DOHH2 (cell line): ENCODE measurements around the gene BRINP1.

Experiments used
- H3F3A ChIP-seq: fragments of 200-600 bp; sonication (generic), shearing (Covaris generic); 2 replicates; pipeline ENCODE4 v1.6.0; 2016; ENCODE audit warnings: antibody characterized with exemption, mild to moderate bottlenecking; ENCODE audit not compliant: control insufficient read depth, insufficient read depth
- H3K27ac ChIP-seq: fragments of 200-600 bp; sonication (generic); 2 replicates; pipeline ENCODE4 v1.5.1; 2014; ENCODE audit warnings: low read depth, mild to moderate bottlenecking, low read length, moderate library complexity
- H3K27me3 ChIP-seq: fragments of 200-600 bp; sonication (generic); 2 replicates; pipeline ENCODE4 v1.6.1; 2014; ENCODE audit warnings: mild to moderate bottlenecking, low read length, mixed read lengths; ENCODE audit not compliant: control insufficient read depth
- H3K36me3 ChIP-seq: fragments of 200-600 bp; sonication (generic); 2 replicates; pipeline ENCODE4 v1.6.1; 2014; ENCODE audit warnings: mild to moderate bottlenecking, low read length, moderate library complexity, mixed read lengths; ENCODE audit not compliant: control insufficient read depth
- H3K4me1 ChIP-seq: fragments of 200-600 bp; sonication (generic); 2 replicates; pipeline ENCODE4 v1.6.1; 2014; ENCODE audit warnings: mild to moderate bottlenecking, low read length, mixed read lengths; ENCODE audit not compliant: control insufficient read depth
- H3K4me2 ChIP-seq: fragments of 200-600 bp; sonication (generic); 2 replicates; pipeline ENCODE4 v1.6.0; 2014; ENCODE audit warnings: mild to moderate bottlenecking, low read length, moderate library complexity
- H3K4me3 ChIP-seq: fragments of 200-600 bp; sonication (generic); 2 replicates; pipeline ENCODE4 v1.5.1; 2014; ENCODE audit warnings: mild to moderate bottlenecking, low read length, mixed read lengths
- H3K79me2 ChIP-seq: fragments of 200-600 bp; sonication (generic); 2 replicates; pipeline ENCODE4 v1.6.1; 2014; ENCODE audit warnings: mild to moderate bottlenecking, low read length, mixed read lengths; ENCODE audit not compliant: control insufficient read depth
- H3K9me2 ChIP-seq: fragments of 200-600 bp; sonication (generic); replicated peaks from 2 replicates; pipeline ENCODE4 v1.6.1; 2014; ENCODE audit warnings: mild to moderate bottlenecking, low read length, mixed read lengths; ENCODE audit not compliant: control insufficient read depth
- H3K9me3 ChIP-seq: fragments of 200-600 bp; sonication (generic); 2 replicates; pipeline ENCODE4 v1.6.1; 2014; ENCODE audit warnings: antibody characterized with exemption, low read length, mixed read lengths; ENCODE audit not compliant: control insufficient read depth, insufficient read depth
- H4K20me1 ChIP-seq: fragments of 200-600 bp; sonication (generic); 2 replicates; pipeline ENCODE4 v1.6.0; 2014; ENCODE audit warnings: low read depth, mild to moderate bottlenecking, antibody characterized with exemption, low read length, moderate library complexity; ENCODE audit not compliant: control insufficient read depth, insufficient read depth
- EZH2phosphoT487 ChIP-seq: fragments of 200-600 bp; sonication (generic); IDR thresholded peaks from 2 replicates; pipeline ENCODE4 v1.6.1; 2017; ENCODE audit warnings: borderline replicate concordance, mild to moderate bottlenecking, antibody characterized with exemption, low read length, moderate library complexity, mixed read lengths
- TF ChIP-seq, protein P1 (sequence below): fragments of 200-600 bp; sonication (generic); IDR thresholded peaks from one replicate; pipeline ENCODE4 v1.5.1; 2014; ENCODE audit warnings: antibody characterized with exemption, mild to moderate bottlenecking, low read depth, low read length; ENCODE audit not compliant: poor library complexity, severe bottlenecking

The BRINP1 gene

DNA sequence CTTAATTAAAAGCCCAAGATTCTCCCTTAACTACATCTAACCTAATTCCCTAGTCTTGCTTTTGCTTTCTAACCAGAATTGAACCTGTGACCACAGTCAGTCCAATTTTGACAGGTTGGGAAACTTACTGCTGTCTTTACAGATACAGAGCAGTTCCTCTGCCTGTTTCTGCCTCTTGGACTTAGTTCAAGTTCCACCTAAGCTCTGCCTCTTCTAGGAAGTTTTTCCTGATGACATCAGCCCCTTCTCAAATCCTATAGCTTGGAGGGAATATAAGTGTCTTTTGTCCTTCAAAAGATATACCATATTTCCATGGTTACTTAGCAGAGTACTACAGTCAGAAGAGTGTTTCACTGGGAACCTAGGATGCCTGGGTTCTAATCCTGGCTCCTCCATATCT is 31.7 kb downstream of the BRINP1 start:
- H3K4me2 ChIP-seq, result no peak overlapping the region
- H4K20me1 ChIP-seq, result no peaks in the 10 kb centered on the region
- H3K27me3 ChIP-seq, result no peaks in the 10 kb centered on the region
- no peaks in the 10 kb centered on the region for H3K36me3 ChIP-seq
- no peaks in the 10 kb centered on the region for H3K79me2 ChIP-seq
- H3K4me1 ChIP-seq, result no peaks in the 10 kb centered on the region
- H3F3A ChIP-seq, result no peaks in the 10 kb centered on the region
- H3K27ac ChIP-seq, result no peak overlapping the region
- H3K9me2 ChIP-seq, result no peaks in the 10 kb centered on the region
- TF ChIP-seq, protein P1, sequence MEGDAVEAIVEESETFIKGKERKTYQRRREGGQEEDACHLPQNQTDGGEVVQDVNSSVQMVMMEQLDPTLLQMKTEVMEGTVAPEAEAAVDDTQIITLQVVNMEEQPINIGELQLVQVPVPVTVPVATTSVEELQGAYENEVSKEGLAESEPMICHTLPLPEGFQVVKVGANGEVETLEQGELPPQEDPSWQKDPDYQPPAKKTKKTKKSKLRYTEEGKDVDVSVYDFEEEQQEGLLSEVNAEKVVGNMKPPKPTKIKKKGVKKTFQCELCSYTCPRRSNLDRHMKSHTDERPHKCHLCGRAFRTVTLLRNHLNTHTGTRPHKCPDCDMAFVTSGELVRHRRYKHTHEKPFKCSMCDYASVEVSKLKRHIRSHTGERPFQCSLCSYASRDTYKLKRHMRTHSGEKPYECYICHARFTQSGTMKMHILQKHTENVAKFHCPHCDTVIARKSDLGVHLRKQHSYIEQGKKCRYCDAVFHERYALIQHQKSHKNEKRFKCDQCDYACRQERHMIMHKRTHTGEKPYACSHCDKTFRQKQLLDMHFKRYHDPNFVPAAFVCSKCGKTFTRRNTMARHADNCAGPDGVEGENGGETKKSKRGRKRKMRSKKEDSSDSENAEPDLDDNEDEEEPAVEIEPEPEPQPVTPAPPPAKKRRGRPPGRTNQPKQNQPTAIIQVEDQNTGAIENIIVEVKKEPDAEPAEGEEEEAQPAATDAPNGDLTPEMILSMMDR, result no peak
- no peak for TF ChIP-seq EZH2phosphoT487
- no peaks in the 10 kb centered on the region for H3K9me3 ChIP-seq
- H3K4me3 ChIP-seq, result no peak overlapping the region

DNA sequence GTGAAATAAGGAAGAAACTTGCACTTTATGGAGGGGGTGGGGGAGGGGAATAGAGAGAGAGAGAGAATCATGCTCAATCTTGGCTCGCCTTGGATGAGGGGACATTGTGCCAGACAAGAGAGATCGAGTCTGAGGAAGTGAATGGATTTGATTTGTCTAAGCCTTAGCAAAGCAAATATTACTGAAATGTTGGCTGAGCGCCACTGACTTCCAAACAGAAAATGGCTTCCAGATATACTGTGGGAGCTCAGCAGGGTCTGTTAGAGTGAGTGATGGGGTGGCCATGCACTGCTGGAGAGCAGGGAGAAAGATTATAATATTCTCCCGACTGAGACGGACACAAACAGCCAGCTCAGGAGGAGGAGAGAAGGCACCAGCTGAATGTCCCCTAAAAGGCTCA is 34.5 kb downstream of the BRINP1 start:
- no peaks in the 10 kb centered on the region for H3K27me3 ChIP-seq
- H3K4me3 ChIP-seq, result no peak overlapping the region
- H3K4me1 ChIP-seq, result no peaks in the 10 kb centered on the region
- H3K79me2 ChIP-seq, result no peaks in the 10 kb centered on the region
- no peaks in the 10 kb centered on the region for H3K9me2 ChIP-seq
- TF ChIP-seq, protein P1, result no peak
- no peak for TF ChIP-seq EZH2phosphoT487
- no peaks in the 10 kb centered on the region for H3K36me3 ChIP-seq
- H3F3A ChIP-seq, result no peaks in the 10 kb centered on the region
- H3K27ac ChIP-seq, result no peak overlapping the region
- H3K4me2 ChIP-seq, result no peak overlapping the region
- 0 out of 2 replicates have a peak, but pooled peaks cover under 1% of the 10 kb centered on the region for H3K9me3 ChIP-seq
- H4K20me1 ChIP-seq, result no peaks in the 10 kb centered on the region

DNA sequence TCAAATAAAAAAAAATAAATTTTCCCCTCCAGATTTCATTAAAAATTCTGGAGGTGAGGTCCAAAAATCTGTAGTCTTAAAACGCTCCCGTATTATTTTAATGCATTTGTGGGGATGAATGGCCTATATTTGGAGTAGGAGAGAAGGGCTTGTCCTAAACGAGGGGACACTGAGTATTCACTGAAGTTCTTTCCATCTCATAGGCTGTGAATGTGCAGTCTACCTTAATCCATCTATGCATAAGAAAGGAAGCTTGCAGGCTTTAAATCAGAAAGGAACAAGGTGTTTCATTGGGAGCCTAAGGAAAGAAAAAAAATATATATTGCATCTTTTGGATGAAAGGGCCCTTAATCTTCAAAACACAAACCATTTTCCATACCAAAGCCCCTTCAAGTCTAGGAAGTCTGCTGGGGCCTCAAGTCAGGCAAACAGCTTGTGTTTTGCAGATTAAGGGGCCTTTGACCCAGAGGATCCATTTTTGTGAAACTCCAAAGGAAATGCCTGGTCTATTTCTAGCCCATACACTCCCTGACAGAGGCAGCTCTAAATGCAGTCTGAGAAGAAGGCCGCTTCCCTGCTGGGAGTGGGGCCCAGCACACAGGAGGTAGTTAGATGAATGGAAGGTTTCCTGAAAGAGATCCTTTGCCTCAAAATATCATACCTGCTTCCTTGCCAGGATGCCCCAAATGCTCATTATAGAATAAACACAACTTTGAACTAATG is 35.6 kb downstream of the BRINP1 start:
- H3K9me3 ChIP-seq, result peaks cover 6% of the 10 kb centered on the region; the same call in 1 of the 2 replicates
- H3K27me3 ChIP-seq, result no peaks in the 10 kb centered on the region
- no peak overlapping the region for H3K4me3 ChIP-seq
- H3K27ac ChIP-seq, result no peak overlapping the region
- no peaks in the 10 kb centered on the region for H3F3A ChIP-seq
- no peaks in the 10 kb centered on the region for H4K20me1 ChIP-seq
- no peaks in the 10 kb centered on the region for H3K36me3 ChIP-seq
- no peak overlapping the region for H3K4me2 ChIP-seq
- H3K9me2 ChIP-seq, result no peaks in the 10 kb centered on the region
- TF ChIP-seq, protein P1, result no peak
- no peak for TF ChIP-seq EZH2phosphoT487
- no peaks in the 10 kb centered on the region for H3K79me2 ChIP-seq
- H3K4me1 ChIP-seq, result no peaks in the 10 kb centered on the region
